HCT116 (cell line): ENCODE results near the gene KCNV2. TPM values are rescaled to one million over a fixed set of nuclear protein-coding genes. Genes with fewer than 3 reads are reported as not detected.

ENCODE experiments used
- ATAC-seq: fragments of 200-7000 bp; cut with Tn5 transposase; 2 replicates; pipeline ENCODE4 v1.9.1; 2020; ENCODE audit warnings: mild to moderate bottlenecking, moderate library complexity
- BruUV-seq: library from RNA; stranded (reverse); fragments of 400-500 nt; replicated peaks from 2 replicates; lab custom pipeline; 2021; lab: Mats Ljungman, UMichigan
- CTCF ChIA-PET: fragments of 300-600 bp; sonication (Branson Sonifier 250); formaldehyde crosslinking; loops from one replicate; lab custom pipeline; 2021; ENCODE audit warnings: antibody characterized with exemption; lab: Charles Lee
- POLR2A ChIA-PET: fragments of 300-600, 350-600 bp; sonication (Branson Sonifier 250); formaldehyde crosslinking; loops from one replicate; lab custom pipeline; 2021; ENCODE audit warnings: antibody characterized with exemption; lab: Charles Lee
- RAD21 ChIA-PET, 2 experiments: fragments of 300-600 bp; sonication (Branson Sonifier 250); formaldehyde crosslinking; loops; one replicate each; lab custom pipeline; 2023; ENCODE audit warnings: low total read pairs in 2 of 2; ENCODE audit not compliant: uncharacterized antibody in 2 of 2, unreplicated experiment in 2 of 2, low non-redundant PET in 1 of 2; lab: Charles Lee
- DNase-seq: peaks from one replicate; pipeline ENCODE4 v3.0.0-alpha.2; 2010; ENCODE audit warnings: low read depth, low spot score
- H2AFZ ChIP-seq: fragments of 200-600 bp; shearing (Covaris generic), sonication (generic); 2 replicates; pipeline ENCODE4 v1.6.1; 2017; ENCODE audit warnings: low read depth, mixed run types, mixed read lengths, antibody characterized with exemption, low read length; ENCODE audit not compliant: poor library complexity, severe bottlenecking
- H3K27ac ChIP-seq: 2 replicates; pipeline ENCODE4 v1.5.1; 2012; ENCODE audit warnings: low read depth, low read length
- H3K27me3 ChIP-seq: fragments of 200-600 bp; sonication (generic); 2 replicates; pipeline ENCODE4 v1.6.1; 2016; ENCODE audit warnings: mixed run types, low read length, mixed read lengths; ENCODE audit not compliant: insufficient read depth
- H3K36me3 ChIP-seq, 2 experiments: fragments of 200-500 bp in 1 of 2; fragments of 200-600 bp in 1 of 2; sonication (Bioruptor generic) in 1 of 2; sonication (generic) in 1 of 2; 2 replicates each; pipeline versions ENCODE4 v1.5.1 to v1.6.1; 2014 to 2016; ENCODE audit warnings: low read length in 2 of 2, inconsistent platforms in 1 of 2, mixed read lengths in 1 of 2, mixed run types in 1 of 2; ENCODE audit not compliant: insufficient read depth in 2 of 2, control insufficient read depth in 1 of 2
- H3K4me1 ChIP-seq, 2 experiments: fragments of 200-600 bp in 1 of 2; sonication (generic) in 1 of 2; 2 replicates each; pipeline versions ENCODE4 v1.5.1 to v1.6.1; 2012 to 2017; ENCODE audit warnings: low read length in 2 of 2, inconsistent platforms in 1 of 2, mild to moderate bottlenecking in 1 of 2, mixed read lengths in 1 of 2, mixed run types in 1 of 2, moderate library complexity in 1 of 2; ENCODE audit not compliant: insufficient read depth in 2 of 2, control insufficient read depth in 1 of 2
- H3K4me2 ChIP-seq: fragments of 200-600 bp; sonication (generic); 2 replicates; pipeline ENCODE4 v1.6.1; 2017; ENCODE audit warnings: mixed run types, low read length, mixed read lengths
- H3K4me3 ChIP-seq, 2 experiments: fragments of 200-600 bp in 1 of 2; sonication (generic) in 1 of 2; replicated peaks in 1 of 2; 2 replicates each; pipeline ENCODE4 v1.5.1; 2011 to 2016; ENCODE audit warnings: low read length in 2 of 2, control low read depth in 1 of 2, low read depth in 1 of 2, mild to moderate bottlenecking in 1 of 2, mixed read lengths in 1 of 2, mixed run types in 1 of 2
- H3K79me2 ChIP-seq: fragments of 200-600 bp; sonication (generic); 2 replicates; pipeline ENCODE4 v1.6.1; 2017; ENCODE audit warnings: mild to moderate bottlenecking, mixed run types, low read length, moderate library complexity, mixed read lengths; ENCODE audit not compliant: insufficient read depth
- H3K9ac ChIP-seq: fragments of 200-600 bp; sonication (generic); 2 replicates; pipeline ENCODE4 v1.6.1; 2016; ENCODE audit warnings: low read length, mixed read lengths
- H3K9me2 ChIP-seq: fragments of 200-600 bp; sonication (generic), shearing (Covaris generic); 2 replicates; pipeline ENCODE4 v1.6.1; 2017; ENCODE audit warnings: mixed run types, mild to moderate bottlenecking, moderate library complexity; ENCODE audit not compliant: insufficient read depth
- H3K9me3 ChIP-seq, 2 experiments: fragments of 200-500 bp in 1 of 2; fragments of 200-600 bp in 1 of 2; sonication (Bioruptor generic) in 1 of 2; sonication (generic) in 1 of 2; 2 replicates each; pipeline ENCODE4 v1.6.1; 2014 to 2017; ENCODE audit warnings: low read length in 2 of 2, mixed read lengths in 2 of 2, inconsistent platforms in 1 of 2, low read depth in 1 of 2, mild to moderate bottlenecking in 1 of 2, mixed run types in 1 of 2, moderate library complexity in 1 of 2; ENCODE audit not compliant: control insufficient read depth in 1 of 2, insufficient read depth in 1 of 2
- H4K20me1 ChIP-seq: fragments of 200-600 bp; sonication (generic), shearing (Covaris generic); 2 replicates; pipeline ENCODE4 v1.6.1; 2017; ENCODE audit warnings: mixed run types, mild to moderate bottlenecking, moderate library complexity; ENCODE audit not compliant: insufficient read depth
- ELF1 ChIP-seq: IDR thresholded peaks from 2 replicates; pipeline ENCODE4 v1.6.1; 2012; ENCODE audit warnings: low read depth, borderline replicate concordance
- REST ChIP-seq: IDR thresholded peaks from 2 replicates; pipeline ENCODE4 v1.6.1; 2012; ENCODE audit warnings: low read depth
- SIN3A ChIP-seq: IDR thresholded peaks from 2 replicates; pipeline ENCODE4 v1.6.1; 2012; ENCODE audit warnings: low read depth
- SP1 ChIP-seq: IDR thresholded peaks from 2 replicates; pipeline ENCODE4 v1.6.1; 2012; ENCODE audit warnings: low read depth
- YY1 ChIP-seq: IDR thresholded peaks from 2 replicates; pipeline ENCODE4 v1.6.1; 2011; ENCODE audit warnings: low read length, low read depth, moderate library complexity, mild to moderate bottlenecking; ENCODE audit not compliant: insufficient replicate concordance; ENCODE audit errors: extremely low read depth
- ZBTB33 ChIP-seq: IDR thresholded peaks from 2 replicates; pipeline ENCODE4 v1.6.1; 2011; ENCODE audit warnings: mild to moderate bottlenecking, low read length, moderate library complexity; ENCODE audit not compliant: insufficient replicate concordance; ENCODE audit errors: extremely low read depth
- ZFX ChIP-seq: fragments of 450-650 bp; IDR thresholded peaks from 2 replicates; pipeline ENCODE4 v1.6.1; 2017
- intact Hi-C: fragments of 100-400 bp; cut with micrococcal nuclease; formaldehyde crosslinking; loops from 2 replicates; pipeline ENCODE4 v1.10.0; 2022
- total RNA-seq: library from RNA; stranded (reverse); gene quantifications from one replicate; pipeline ENCODE4 v1.2.1, GENCODE V29; 2021; ENCODE audit not compliant: unreplicated experiment

KCNV2 gene
- total RNA-seq, 1 experiment from 2014 or later = not detected

- Histone ChIP-seq H2AFZ (no peak overlapping the region), H3K4me3 (no peak overlapping the region), H4K20me1 (no peaks in the 10 kb centered on the region), H3K4me2 (no peak overlapping the region), H3K9me3 (no peaks in the 10 kb centered on the region), H3K27me3 (no peaks in the 10 kb centered on the region), H3K4me1 (no peaks in the 10 kb centered on the region), H3K9me2 (no peaks in the 10 kb centered on the region), H3K36me3 (peaks cover 0 to 2% of the 10 kb centered on the region in 2 experiments; a peak in 1 of 4 replicates), H3K27ac (no peak overlapping the region), H3K79me2 (no peaks in the 10 kb centered on the region), H3K9ac (no peak overlapping the region)
- TF ChIP-seq SP1 = no peak
- no peak for TF ChIP-seq ELF1
- TF ChIP-seq REST = no peak
- TF ChIP-seq SIN3A = no peak
- no peak for TF ChIP-seq YY1
- no peak for TF ChIP-seq ZFX
- TF ChIP-seq ZBTB33 = no peak
- ChIA-PET CTCF (no interaction called here), POLR2A (no interaction called here), RAD21 (no interaction called here)
- ATAC-seq (no peak), DNase-seq (no peak)
- intact Hi-C loops = no loop called here
- BruUV-seq = no TSS peak
These were observed 32.2 kb downstream of the KCNV2 start for GRCh38 chr9:2749485-2749884.
